Measurements from ENCODE around the gene DNAJB6. TPM values are rescaled to one million over a fixed set of nuclear protein-coding genes. Genes with fewer than 3 reads are reported as not detected.
A peak's percentile ranks its signal among the peaks of the same experiment; 100 is the strongest.

DNAJB6 gene
- polyA plus RNA-seq, 3 donors: 66.6 to 117 (median 116) TPM

DNA sequence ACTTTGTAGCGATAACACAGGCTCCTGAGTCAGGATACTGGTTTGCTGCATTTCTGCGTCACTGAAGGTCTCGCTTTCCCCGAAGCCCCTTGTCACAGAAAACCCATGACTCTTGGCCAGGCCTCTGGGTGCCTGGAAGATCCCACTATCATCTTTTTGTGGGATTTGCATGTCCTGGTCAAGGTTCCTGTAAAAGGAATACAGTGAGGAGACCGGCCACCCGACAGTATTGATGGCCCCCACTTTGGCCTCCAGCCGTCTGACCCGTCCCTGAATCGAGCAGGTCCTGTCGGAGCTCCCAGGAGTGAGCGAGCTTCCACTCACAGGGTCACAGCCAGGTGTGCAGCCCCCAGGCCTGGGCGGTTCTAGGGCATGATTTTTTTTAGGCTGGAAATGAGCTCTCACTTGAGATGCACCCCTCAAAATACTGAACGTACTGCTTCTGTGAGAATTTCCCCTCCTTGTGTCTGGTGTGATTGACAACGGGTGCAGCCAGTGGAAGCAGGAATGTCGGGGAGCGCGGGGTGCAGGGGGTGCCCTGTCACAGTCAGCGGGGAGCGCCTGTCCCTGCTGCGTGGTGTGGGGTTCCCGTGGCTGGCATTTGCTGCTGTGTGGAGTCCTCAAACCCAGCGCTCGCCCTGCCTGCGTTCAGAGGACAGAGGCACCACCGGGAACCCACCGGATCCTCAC lies 75.8 kb downstream of the DNAJB6 start:
- H3K4me1 Mint-ChIP-seq: no peaks in the 10 kb centered on the region
- H3K9me3 Mint-ChIP-seq: peaks cover 0 to 6% (median 0%) of the 10 kb centered on the region in 7 donors
- H3K36me3 ChIP-seq (replicated peaks in 1 of 2; ENCODE audit: control insufficient read depth in 1 of 2, insufficient read depth in 2 of 2, low read length in 2 of 2): peaks cover 50 to 85% of the 10 kb centered on the region in 2 donors
- H3K27ac Mint-ChIP-seq: peak overlapping the region in 1 of 7 donors; percentile 35
- H3K27me3 Mint-ChIP-seq (ENCODE audit: low read depth in 3 of 3): peaks cover 0 to 3% (median 0%) of the 10 kb centered on the region in 3 donors
- TF ChIP-seq, protein P1, sequence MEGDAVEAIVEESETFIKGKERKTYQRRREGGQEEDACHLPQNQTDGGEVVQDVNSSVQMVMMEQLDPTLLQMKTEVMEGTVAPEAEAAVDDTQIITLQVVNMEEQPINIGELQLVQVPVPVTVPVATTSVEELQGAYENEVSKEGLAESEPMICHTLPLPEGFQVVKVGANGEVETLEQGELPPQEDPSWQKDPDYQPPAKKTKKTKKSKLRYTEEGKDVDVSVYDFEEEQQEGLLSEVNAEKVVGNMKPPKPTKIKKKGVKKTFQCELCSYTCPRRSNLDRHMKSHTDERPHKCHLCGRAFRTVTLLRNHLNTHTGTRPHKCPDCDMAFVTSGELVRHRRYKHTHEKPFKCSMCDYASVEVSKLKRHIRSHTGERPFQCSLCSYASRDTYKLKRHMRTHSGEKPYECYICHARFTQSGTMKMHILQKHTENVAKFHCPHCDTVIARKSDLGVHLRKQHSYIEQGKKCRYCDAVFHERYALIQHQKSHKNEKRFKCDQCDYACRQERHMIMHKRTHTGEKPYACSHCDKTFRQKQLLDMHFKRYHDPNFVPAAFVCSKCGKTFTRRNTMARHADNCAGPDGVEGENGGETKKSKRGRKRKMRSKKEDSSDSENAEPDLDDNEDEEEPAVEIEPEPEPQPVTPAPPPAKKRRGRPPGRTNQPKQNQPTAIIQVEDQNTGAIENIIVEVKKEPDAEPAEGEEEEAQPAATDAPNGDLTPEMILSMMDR (IDR thresholded peaks at IDR 0.05): no peak
- peaks cover 63 to 80% of the 10 kb centered on the region in 2 donors for H3K36me3 Mint-ChIP-seq
- no peak for DNase-seq
- H3K9ac ChIP-seq (ENCODE audit: insufficient read depth, low read length, poor library complexity, severe bottlenecking): no peak overlapping the region
- no peaks in the 10 kb centered on the region for H3K9me3 ChIP-seq (replicated peaks in 1 of 2; ENCODE audit: control insufficient read depth in 1 of 2, insufficient read depth in 1 of 2, low read length in 2 of 2)
- H3K27me3 ChIP-seq (ENCODE audit: control insufficient read depth in 2 of 2, insufficient read depth in 2 of 2, low read length in 2 of 2): no peaks in the 10 kb centered on the region
- H3K4me2 ChIP-seq (replicated peaks; ENCODE audit: extremely low read depth, low read length, poor library complexity, severe bottlenecking): no peak overlapping the region
- H3K79me2 ChIP-seq (ENCODE audit: insufficient read depth, low read length): no peaks in the 10 kb centered on the region
- intact Hi-C loops (cut with micrococcal nuclease): no loop called here
- WGBS (ENCODE audit: insufficient coverage): 97% methylated on average over 19 of the region's 26 CpGs
- H3K4me3 Mint-ChIP-seq: no peak overlapping the region
- no peak overlapping the region for H3K4me3 ChIP-seq (replicated peaks in 1 of 3; ENCODE audit: low read depth in 2 of 3, low read length in 3 of 3)
- no peaks in the 10 kb centered on the region for H4K20me1 ChIP-seq (ENCODE audit: insufficient read depth, low read length)
- no peaks in the 10 kb centered on the region for H3K4me1 ChIP-seq (ENCODE audit: control insufficient read depth in 1 of 2, insufficient read depth in 2 of 2, low read length in 2 of 2)
- no peak overlapping the region for H2AFZ ChIP-seq (ENCODE audit: insufficient read depth, low read depth, low read length, poor library complexity, severe bottlenecking)
- H3K27ac ChIP-seq (ENCODE audit: low read depth in 1 of 2, low read length in 2 of 2): no peak overlapping the region

DNA sequence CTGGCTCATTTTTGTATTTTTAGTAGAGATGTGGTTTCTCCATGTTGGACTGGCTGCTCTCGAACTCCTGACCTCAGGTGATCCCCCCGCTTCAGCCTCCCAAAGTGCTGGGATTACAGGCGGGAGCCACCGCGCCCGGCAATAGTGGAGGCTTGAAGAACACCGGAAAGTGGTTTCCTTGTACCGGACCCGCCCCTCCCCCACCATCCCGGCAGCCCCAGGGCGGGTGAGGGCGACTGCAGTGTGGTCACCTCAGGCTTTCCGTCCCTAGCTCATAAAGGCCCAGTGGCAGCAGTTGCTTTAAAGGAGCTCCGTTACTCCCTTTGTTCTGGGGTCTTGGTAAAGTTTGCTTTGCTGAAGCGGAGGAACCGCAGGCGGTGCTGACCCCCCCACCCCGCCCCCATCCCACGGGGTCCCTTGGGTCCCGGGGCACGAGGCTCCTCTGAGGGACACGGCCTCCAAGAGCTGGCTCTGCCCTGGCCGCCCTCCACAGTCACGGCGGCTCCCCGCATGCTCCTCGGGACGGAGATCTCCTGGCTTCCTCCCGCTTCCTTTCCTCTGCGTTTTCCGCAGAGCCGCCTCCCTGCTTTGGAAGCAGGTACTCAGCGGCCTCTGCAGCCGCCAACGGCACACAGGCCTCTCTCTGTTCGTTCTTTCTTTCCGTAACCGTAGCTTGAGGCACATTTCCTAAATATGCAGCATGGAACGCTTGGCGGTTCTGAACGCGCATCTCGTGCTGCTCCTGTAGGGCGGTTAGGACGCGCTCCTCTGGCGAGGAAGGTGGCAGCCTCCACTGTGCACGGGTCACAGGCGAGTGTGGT lies 77.3 kb downstream of the DNAJB6 start:
- Mint-ChIP-seq H3K27ac (no peak overlapping the region), H3K27me3 (ENCODE audit: low read depth in 3 of 3) (no peaks in the 10 kb centered on the region), H3K36me3 (peaks cover 57 to 79% of the 10 kb centered on the region in 2 donors), H3K4me1 (no peaks in the 10 kb centered on the region), H3K9me3 (peaks cover 0 to 5% (median 0%) of the 10 kb centered on the region in 7 donors), H3K4me3 (no peak overlapping the region)
- H3K9me3 ChIP-seq (replicated peaks in 1 of 2; ENCODE audit: control insufficient read depth in 1 of 2, insufficient read depth in 1 of 2, low read length in 2 of 2): no peaks in the 10 kb centered on the region
- H3K9ac ChIP-seq (ENCODE audit: insufficient read depth, low read length, poor library complexity, severe bottlenecking): no peak overlapping the region
- intact Hi-C loops (cut with micrococcal nuclease): no loop called here
- H3K79me2 ChIP-seq (ENCODE audit: insufficient read depth, low read length): no peaks in the 10 kb centered on the region
- no peak overlapping the region for H3K27ac ChIP-seq (ENCODE audit: low read depth in 1 of 2, low read length in 2 of 2)
- no peaks in the 10 kb centered on the region for H3K4me1 ChIP-seq (ENCODE audit: control insufficient read depth in 1 of 2, insufficient read depth in 2 of 2, low read length in 2 of 2)
- 97% methylated on average over 33 of the region's 49 CpGs for WGBS (ENCODE audit: insufficient coverage)
- H4K20me1 ChIP-seq (ENCODE audit: insufficient read depth, low read length): no peaks in the 10 kb centered on the region
- no peaks in the 10 kb centered on the region for H3K27me3 ChIP-seq (ENCODE audit: control insufficient read depth in 2 of 2, insufficient read depth in 2 of 2, low read length in 2 of 2)
- no peak for DNase-seq
- no peak overlapping the region for H3K4me3 ChIP-seq (replicated peaks in 1 of 3; ENCODE audit: low read depth in 2 of 3, low read length in 3 of 3)
- H3K36me3 ChIP-seq (replicated peaks in 1 of 2; ENCODE audit: control insufficient read depth in 1 of 2, insufficient read depth in 2 of 2, low read length in 2 of 2): peaks cover 58 to 82% of the 10 kb centered on the region in 2 donors
- TF ChIP-seq, protein P1 (IDR thresholded peaks at IDR 0.05): no peak
- no peak overlapping the region for H2AFZ ChIP-seq (ENCODE audit: insufficient read depth, low read depth, low read length, poor library complexity, severe bottlenecking)
- no peak overlapping the region for H3K4me2 ChIP-seq (replicated peaks; ENCODE audit: extremely low read depth, low read length, poor library complexity, severe bottlenecking)
